Measurements from ENCODE around the gene FAM47C. TPM values are rescaled to one million over a fixed set of nuclear protein-coding genes. Genes with fewer than 3 reads are reported as not detected.

The FAM47C gene
- total RNA-seq, 1 experiment from 2014 or later, result not detected

DNA sequence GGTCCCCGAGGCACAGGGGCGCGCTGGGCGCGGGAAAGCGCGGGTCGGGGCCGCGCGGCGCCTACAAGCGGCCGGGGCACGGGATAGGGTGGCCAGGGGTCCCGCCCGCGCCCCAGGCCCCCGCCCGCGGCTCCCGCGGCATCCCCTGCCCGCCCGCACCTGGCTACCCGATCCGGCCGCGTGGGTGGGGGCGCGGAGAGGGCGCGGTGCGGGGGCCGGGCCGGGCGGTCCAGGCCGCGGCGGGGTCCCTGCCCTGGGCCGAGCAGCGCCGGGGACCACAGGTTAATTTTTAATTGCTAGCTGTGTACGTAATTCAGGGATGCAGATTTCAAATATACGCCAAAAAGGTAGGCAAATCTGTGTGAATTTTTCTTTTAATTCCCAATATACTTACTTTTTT, 44.3 kb upstream of the FAM47C start:
- POLR2A ChIA-PET, result no interaction called here
- ATAC-seq, result no peak

DNA sequence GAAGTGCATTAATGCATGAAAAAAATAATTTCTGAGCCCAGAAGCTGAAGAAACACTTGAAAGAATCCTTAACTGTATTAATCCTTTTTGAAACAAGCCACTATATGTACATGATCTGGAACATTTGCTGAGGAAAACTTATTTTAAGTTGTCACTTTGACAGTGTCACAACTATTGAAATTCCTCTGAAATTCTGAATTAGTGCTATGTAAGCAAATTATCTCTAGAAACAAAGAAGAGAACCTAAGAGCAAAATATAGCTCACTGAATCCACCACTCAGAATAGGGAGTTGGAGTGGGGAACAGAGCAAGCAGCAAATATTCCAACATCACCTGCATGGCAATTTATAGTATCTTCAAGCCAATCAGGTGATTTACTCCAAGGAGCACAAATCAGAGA, 34.6 kb upstream of the FAM47C start:
- H3K4me2 ChIP-seq (ENCODE audit: low read length), result no peak overlapping the region
- POLR2A ChIA-PET, result no interaction called here
- H3K36me3 ChIP-seq (ENCODE audit: control insufficient read depth in 1 of 2, insufficient read depth in 2 of 2, low read length in 2 of 2), result no peaks in the 10 kb centered on the region
- H3K9me3 ChIP-seq (ENCODE audit: control insufficient read depth in 1 of 2, insufficient read depth in 1 of 2, low read depth in 1 of 2, low read length in 2 of 2), result no peaks in the 10 kb centered on the region
- ATAC-seq (no peak), DNase-seq (ENCODE audit: low read depth, low spot score) (no peak)
- no peaks in the 10 kb centered on the region for H3K27me3 ChIP-seq (ENCODE audit: insufficient read depth, low read length)
- BruUV-seq (replicated peaks), result no TSS peak
- no peaks in the 10 kb centered on the region for H4K20me1 ChIP-seq (ENCODE audit: insufficient read depth)
- H3K9me2 ChIP-seq (ENCODE audit: insufficient read depth), result no peaks in the 10 kb centered on the region
- no peak overlapping the region for H2AFZ ChIP-seq (ENCODE audit: low read depth, low read length, poor library complexity, severe bottlenecking)
- RAD21 ChIA-PET (ENCODE audit: low non-redundant PET in 1 of 2, low total read pairs in 2 of 2, uncharacterized antibody in 2 of 2, unreplicated experiment in 2 of 2), result no interaction called here
- no peak overlapping the region for H3K4me3 ChIP-seq (replicated peaks in 1 of 2; ENCODE audit: low read depth in 1 of 2, low read length in 2 of 2)
- CTCF ChIA-PET, result no interaction called here
- H3K27ac ChIP-seq (ENCODE audit: low read depth, low read length), result no peak overlapping the region
- no peaks in the 10 kb centered on the region for H3K4me1 ChIP-seq (ENCODE audit: control insufficient read depth in 1 of 2, insufficient read depth in 2 of 2, low read length in 2 of 2)
- intact Hi-C loops (cut with micrococcal nuclease), result no loop called here
- no peak overlapping the region for H3K9ac ChIP-seq (ENCODE audit: low read length)
- no peaks in the 10 kb centered on the region for H3K79me2 ChIP-seq (ENCODE audit: insufficient read depth, low read length)
- TF ChIP-seq POLR2A (IDR thresholded peaks at IDR 0.05; ENCODE audit: borderline replicate concordance, extremely low read depth, insufficient read depth, insufficient read length) (no peak), SP1 (IDR thresholded peaks at IDR 0.05; ENCODE audit: low read depth) (no peak), CEBPB (IDR thresholded peaks at IDR 0.05; ENCODE audit: low read depth) (no peak), ELF1 (IDR thresholded peaks at IDR 0.05; ENCODE audit: borderline replicate concordance, low read depth) (no peak), JUND (IDR thresholded peaks at IDR 0.05) (no peak), YY1 (IDR thresholded peaks at IDR 0.05; ENCODE audit: extremely low read depth, insufficient replicate concordance, low read depth, low read length) (no peak), CBX3 (IDR thresholded peaks at IDR 0.05; ENCODE audit: low read depth) (no peak), ZNF274 (IDR thresholded peaks at IDR 0.05; ENCODE audit: low read depth, low read length) (no peak), RAD21 (IDR thresholded peaks at IDR 0.05; ENCODE audit: low read depth) (no peak)
- TF ChIP-seq, protein P1, sequence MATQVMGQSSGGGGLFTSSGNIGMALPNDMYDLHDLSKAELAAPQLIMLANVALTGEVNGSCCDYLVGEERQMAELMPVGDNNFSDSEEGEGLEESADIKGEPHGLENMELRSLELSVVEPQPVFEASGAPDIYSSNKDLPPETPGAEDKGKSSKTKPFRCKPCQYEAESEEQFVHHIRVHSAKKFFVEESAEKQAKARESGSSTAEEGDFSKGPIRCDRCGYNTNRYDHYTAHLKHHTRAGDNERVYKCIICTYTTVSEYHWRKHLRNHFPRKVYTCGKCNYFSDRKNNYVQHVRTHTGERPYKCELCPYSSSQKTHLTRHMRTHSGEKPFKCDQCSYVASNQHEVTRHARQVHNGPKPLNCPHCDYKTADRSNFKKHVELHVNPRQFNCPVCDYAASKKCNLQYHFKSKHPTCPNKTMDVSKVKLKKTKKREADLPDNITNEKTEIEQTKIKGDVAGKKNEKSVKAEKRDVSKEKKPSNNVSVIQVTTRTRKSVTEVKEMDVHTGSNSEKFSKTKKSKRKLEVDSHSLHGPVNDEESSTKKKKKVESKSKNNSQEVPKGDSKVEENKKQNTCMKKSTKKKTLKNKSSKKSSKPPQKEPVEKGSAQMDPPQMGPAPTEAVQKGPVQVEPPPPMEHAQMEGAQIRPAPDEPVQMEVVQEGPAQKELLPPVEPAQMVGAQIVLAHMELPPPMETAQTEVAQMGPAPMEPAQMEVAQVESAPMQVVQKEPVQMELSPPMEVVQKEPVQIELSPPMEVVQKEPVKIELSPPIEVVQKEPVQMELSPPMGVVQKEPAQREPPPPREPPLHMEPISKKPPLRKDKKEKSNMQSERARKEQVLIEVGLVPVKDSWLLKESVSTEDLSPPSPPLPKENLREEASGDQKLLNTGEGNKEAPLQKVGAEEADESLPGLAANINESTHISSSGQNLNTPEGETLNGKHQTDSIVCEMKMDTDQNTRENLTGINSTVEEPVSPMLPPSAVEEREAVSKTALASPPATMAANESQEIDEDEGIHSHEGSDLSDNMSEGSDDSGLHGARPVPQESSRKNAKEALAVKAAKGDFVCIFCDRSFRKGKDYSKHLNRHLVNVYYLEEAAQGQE (IDR thresholded peaks at IDR 0.05; ENCODE audit: low read depth), result no peak
- TF ChIP-seq, protein P2, sequence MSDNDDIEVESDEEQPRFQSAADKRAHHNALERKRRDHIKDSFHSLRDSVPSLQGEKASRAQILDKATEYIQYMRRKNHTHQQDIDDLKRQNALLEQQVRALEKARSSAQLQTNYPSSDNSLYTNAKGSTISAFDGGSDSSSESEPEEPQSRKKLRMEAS (IDR thresholded peaks at IDR 0.05), result no peak
- TF ChIP-seq, protein P3, sequence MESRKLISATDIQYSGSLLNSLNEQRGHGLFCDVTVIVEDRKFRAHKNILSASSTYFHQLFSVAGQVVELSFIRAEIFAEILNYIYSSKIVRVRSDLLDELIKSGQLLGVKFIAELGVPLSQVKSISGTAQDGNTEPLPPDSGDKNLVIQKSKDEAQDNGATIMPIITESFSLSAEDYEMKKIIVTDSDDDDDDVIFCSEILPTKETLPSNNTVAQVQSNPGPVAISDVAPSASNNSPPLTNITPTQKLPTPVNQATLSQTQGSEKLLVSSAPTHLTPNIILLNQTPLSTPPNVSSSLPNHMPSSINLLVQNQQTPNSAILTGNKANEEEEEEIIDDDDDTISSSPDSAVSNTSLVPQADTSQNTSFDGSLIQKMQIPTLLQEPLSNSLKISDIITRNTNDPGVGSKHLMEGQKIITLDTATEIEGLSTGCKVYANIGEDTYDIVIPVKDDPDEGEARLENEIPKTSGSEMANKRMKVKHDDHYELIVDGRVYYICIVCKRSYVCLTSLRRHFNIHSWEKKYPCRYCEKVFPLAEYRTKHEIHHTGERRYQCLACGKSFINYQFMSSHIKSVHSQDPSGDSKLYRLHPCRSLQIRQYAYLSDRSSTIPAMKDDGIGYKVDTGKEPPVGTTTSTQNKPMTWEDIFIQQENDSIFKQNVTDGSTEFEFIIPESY (IDR thresholded peaks at IDR 0.05; ENCODE audit: extremely low read depth, insufficient replicate concordance, low read length), result no peak
- TF ChIP-seq, protein P4, sequence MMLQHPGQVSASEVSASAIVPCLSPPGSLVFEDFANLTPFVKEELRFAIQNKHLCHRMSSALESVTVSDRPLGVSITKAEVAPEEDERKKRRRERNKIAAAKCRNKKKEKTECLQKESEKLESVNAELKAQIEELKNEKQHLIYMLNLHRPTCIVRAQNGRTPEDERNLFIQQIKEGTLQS (IDR thresholded peaks at IDR 0.05), result no peak

More for the DNA sequence above, 44.3 kb upstream of the FAM47C start:
- Histone ChIP-seq H3K9me2 (ENCODE audit: insufficient read depth) (no peaks in the 10 kb centered on the region), H3K36me3 (ENCODE audit: control insufficient read depth in 1 of 2, insufficient read depth in 2 of 2, low read length in 2 of 2) (no peaks in the 10 kb centered on the region), H3K9ac (ENCODE audit: low read length) (no peak overlapping the region), H3K4me3 (replicated peaks in 1 of 2; ENCODE audit: low read depth in 1 of 2, low read length in 2 of 2) (no peak overlapping the region), H3K27me3 (ENCODE audit: insufficient read depth, low read length) (no peaks in the 10 kb centered on the region), H3K27ac (ENCODE audit: low read depth, low read length) (no peak overlapping the region), H3K79me2 (ENCODE audit: insufficient read depth, low read length) (no peaks in the 10 kb centered on the region), H3K4me2 (ENCODE audit: low read length) (no peak overlapping the region), H2AFZ (ENCODE audit: low read depth, low read length, poor library complexity, severe bottlenecking) (no peak overlapping the region), H3K9me3 (ENCODE audit: control insufficient read depth in 1 of 2, insufficient read depth in 1 of 2, low read depth in 1 of 2, low read length in 2 of 2) (no peaks in the 10 kb centered on the region), H4K20me1 (ENCODE audit: insufficient read depth) (no peaks in the 10 kb centered on the region), H3K4me1 (ENCODE audit: control insufficient read depth in 1 of 2, insufficient read depth in 2 of 2, low read length in 2 of 2) (no peaks in the 10 kb centered on the region)
- intact Hi-C loops (cut with micrococcal nuclease), result no loop called here
- DNase-seq (ENCODE audit: low read depth, low spot score), result no peak
- BruUV-seq (replicated peaks), result no TSS peak
- RAD21 ChIA-PET (ENCODE audit: low non-redundant PET in 1 of 2, low total read pairs in 2 of 2, uncharacterized antibody in 2 of 2, unreplicated experiment in 2 of 2), result no interaction called here
- CTCF ChIA-PET, result no interaction called here
- TF ChIP-seq SRF (IDR thresholded peaks at IDR 0.05; ENCODE audit: low read depth), result no peak
- no peak for TF ChIP-seq ELF1 (IDR thresholded peaks at IDR 0.05; ENCODE audit: borderline replicate concordance, low read depth)
- TF ChIP-seq SIN3A (IDR thresholded peaks at IDR 0.05; ENCODE audit: low read depth), result no peak
- no peak for TF ChIP-seq EZH2phosphoT487 (IDR thresholded peaks at IDR 0.05; ENCODE audit: borderline replicate concordance)
- TF ChIP-seq ZFX (IDR thresholded peaks at IDR 0.05), result no peak
- no peak for TF ChIP-seq CEBPB (IDR thresholded peaks at IDR 0.05; ENCODE audit: low read depth)
